Measurements from ENCODE around the gene FHIT. TPM values are rescaled to one million over a fixed set of nuclear protein-coding genes. Genes with fewer than 3 reads are reported as not detected.

Gene FHIT
- total and polyA plus RNA-seq, 2 of the 4 experiments (the other 2 are of a cell fraction) = 0.07 TPM; not detected in 1

GRCh38 chr3:60430205-60430604, 821.0 kb downstream of the FHIT start:
- Histone ChIP-seq H3K9me3 (ENCODE audit: control insufficient read depth, insufficient read depth, low read length) (no peaks in the 10 kb centered on the region), H3K79me1 (ENCODE audit: low read depth in 1 of 2, low read length in 2 of 2) (no peaks in the 10 kb centered on the region), H4K5ac (ENCODE audit: low read depth, low read length) (no peak overlapping the region), H3K36me3 (ENCODE audit: control insufficient read depth, insufficient read depth, low read length) (no peaks in the 10 kb centered on the region), H3K56ac (ENCODE audit: extremely low read depth, insufficient read depth, low read length) (no peak overlapping the region), H2BK120ac (ENCODE audit: low read depth, low read length) (no peak overlapping the region), H3K4me2 (ENCODE audit: low read depth, low read length) (no peak overlapping the region), H3K18ac (ENCODE audit: low read depth, low read length) (no peak overlapping the region), H3K4me3 (ENCODE audit: insufficient read depth, low read depth, low read length) (no peak overlapping the region), H2AFZ (replicated peaks; ENCODE audit: low read length, poor library complexity) (no peak overlapping the region), H3K23ac (ENCODE audit: low read depth, low read length) (no peak overlapping the region), H2BK15ac (ENCODE audit: low read depth, low read length) (no peak overlapping the region), H2AK9ac (replicated peaks; ENCODE audit: low read depth, low read length, poor library complexity) (no peak overlapping the region), H3K14ac (replicated peaks; ENCODE audit: low read depth, low read length) (no peak overlapping the region), H3K27ac (ENCODE audit: insufficient read depth, low read length) (no peak overlapping the region), H3K27me3 (ENCODE audit: control insufficient read depth, insufficient read depth, low read length) (no peaks in the 10 kb centered on the region), H2BK5ac (ENCODE audit: low read depth, low read length, poor library complexity, severe bottlenecking) (no peak overlapping the region), H3K9ac (ENCODE audit: low read depth, low read length) (no peak overlapping the region), H4K91ac (ENCODE audit: insufficient read depth, low read depth, low read length) (no peak overlapping the region), H4K8ac (ENCODE audit: low read depth in 2 of 2, low read length in 2 of 2) (no peak overlapping the region), H2BK20ac (ENCODE audit: low read depth, low read length) (no peak overlapping the region), H2AK5ac (ENCODE audit: low read depth, low read length) (no peak overlapping the region), H3K4ac (ENCODE audit: low read depth, low read length) (no peak overlapping the region), H3K4me1 (ENCODE audit: control insufficient read depth, insufficient read depth, low read length) (no peaks in the 10 kb centered on the region), H4K20me1 (ENCODE audit: insufficient read depth, low read length) (no peaks in the 10 kb centered on the region), H3K9me1 (ENCODE audit: insufficient read depth, low read length) (no peaks in the 10 kb centered on the region)
- CTCF ChIA-PET = no interaction called here
- TF ChIP-seq, protein P1, sequence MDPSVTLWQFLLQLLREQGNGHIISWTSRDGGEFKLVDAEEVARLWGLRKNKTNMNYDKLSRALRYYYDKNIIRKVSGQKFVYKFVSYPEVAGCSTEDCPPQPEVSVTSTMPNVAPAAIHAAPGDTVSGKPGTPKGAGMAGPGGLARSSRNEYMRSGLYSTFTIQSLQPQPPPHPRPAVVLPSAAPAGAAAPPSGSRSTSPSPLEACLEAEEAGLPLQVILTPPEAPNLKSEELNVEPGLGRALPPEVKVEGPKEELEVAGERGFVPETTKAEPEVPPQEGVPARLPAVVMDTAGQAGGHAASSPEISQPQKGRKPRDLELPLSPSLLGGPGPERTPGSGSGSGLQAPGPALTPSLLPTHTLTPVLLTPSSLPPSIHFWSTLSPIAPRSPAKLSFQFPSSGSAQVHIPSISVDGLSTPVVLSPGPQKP (IDR thresholded peaks at IDR 0.05; ENCODE audit: borderline replicate concordance, low read depth, low read length) = no peak
- TF ChIP-seq CEBPB (IDR thresholded peaks at IDR 0.05; ENCODE audit: low read depth, low read length) (no peak), SMC3 (IDR thresholded peaks at IDR 0.05; ENCODE audit: low read depth, low read length) (no peak), NFE2L2 (IDR thresholded peaks at IDR 0.05; ENCODE audit: low read depth, low read length) (no peak), BHLHE40 (IDR thresholded peaks at IDR 0.05; ENCODE audit: low read depth, low read length) (no peak), RCOR1 (IDR thresholded peaks at IDR 0.05; ENCODE audit: insufficient replicate concordance, low read length) (no peak), MAZ (IDR thresholded peaks at IDR 0.05; ENCODE audit: borderline replicate concordance, low read depth, low read length) (no peak), FOS (IDR thresholded peaks at IDR 0.05; ENCODE audit: low read depth, low read length) (no peak), POLR2A (IDR thresholded peaks at IDR 0.05; ENCODE audit: low read depth, low read length) (no peak), RFX5 (IDR thresholded peaks at IDR 0.05; ENCODE audit: low read depth, low read length) (no peak), RAD21 (IDR thresholded peaks at IDR 0.05; ENCODE audit: low read length) (no peak), CTCF (conservative IDR thresholded peaks at IDR 0.05; ENCODE audit: low read depth, low read length) (no peak), MAFK (IDR thresholded peaks at IDR 0.05; ENCODE audit: low read depth, low read length) (no peak), MXI1 (IDR thresholded peaks at IDR 0.05; ENCODE audit: borderline replicate concordance, low read depth, low read length) (no peak), CHD1 (IDR thresholded peaks at IDR 0.05; ENCODE audit: low read depth, low read length) (no peak)
- in situ Hi-C loops (cut with MboI; ENCODE audit: low sequenced_read_pairs) = no loop called here
- POLR2A ChIA-PET (ENCODE audit: unreplicated experiment) = no interaction called here
- ATAC-seq (ENCODE audit: low read depth) (no peak), DNase-seq (no peak)
- WGBS, 2 experiments (ENCODE audit: extremely low coverage in 2 of 2, insufficient read length in 1 of 2) = no CpG with 5 or more reads among the region's 1 CpG
- intact Hi-C loops (cut with micrococcal nuclease) = loop anchor here (2.0 to 10.0 kb wide), 5 partner anchors 175 to 1217 kb away; no protein-coding TSS in a partner anchor
- BruUV-seq (replicated peaks) = no TSS peak
- dilution Hi-C loops (cut with HindIII; ENCODE audit: low sequenced_read_pairs, unreplicated experiment) = no loop called here
